GM18909 (cell line): ENCODE results near the gene FHL2.
A peak's percentile ranks its signal among the peaks of the same experiment; 100 is the strongest.

Source experiments
- ATAC-seq: cut with Tn5 transposase; IDR thresholded peaks from one replicate; pipeline ENCODE4 v1.9.1; 2021; ENCODE audit warnings: mild to moderate bottlenecking; ENCODE audit not compliant: unreplicated experiment, poor library complexity

FHL2 gene, protein sequence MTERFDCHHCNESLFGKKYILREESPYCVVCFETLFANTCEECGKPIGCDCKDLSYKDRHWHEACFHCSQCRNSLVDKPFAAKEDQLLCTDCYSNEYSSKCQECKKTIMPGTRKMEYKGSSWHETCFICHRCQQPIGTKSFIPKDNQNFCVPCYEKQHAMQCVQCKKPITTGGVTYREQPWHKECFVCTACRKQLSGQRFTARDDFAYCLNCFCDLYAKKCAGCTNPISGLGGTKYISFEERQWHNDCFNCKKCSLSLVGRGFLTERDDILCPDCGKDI

GRCh38 chr2:105398336-105399206, at the start of gene FHL2:
Gene FHL2 (minus strand): TSS chr2:105399051. CDS start chr2:105386516, 12,535 bp downstream.
- ATAC-seq: peak; percentile 100

DNA sequence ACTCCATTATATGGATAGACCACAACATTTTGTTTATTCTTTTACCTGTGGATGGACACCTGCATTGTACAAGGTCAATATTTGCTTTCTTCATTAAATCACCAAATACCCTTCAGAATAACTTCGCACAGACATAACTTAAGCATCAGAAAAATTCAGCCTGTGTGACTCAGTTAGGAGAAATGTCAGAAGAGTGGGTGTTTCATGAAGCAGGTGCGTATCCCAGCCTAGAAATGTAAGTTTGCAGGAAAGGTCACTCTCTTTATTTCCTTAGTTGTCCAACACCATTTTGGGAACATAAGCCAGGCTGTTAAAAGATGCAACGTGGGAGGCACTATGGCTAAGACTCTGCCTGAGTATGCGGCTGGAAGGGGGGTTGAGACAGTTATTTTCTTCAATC, 48.6 kb upstream of the FHL2 start:
- ATAC-seq: no peak

DNA sequence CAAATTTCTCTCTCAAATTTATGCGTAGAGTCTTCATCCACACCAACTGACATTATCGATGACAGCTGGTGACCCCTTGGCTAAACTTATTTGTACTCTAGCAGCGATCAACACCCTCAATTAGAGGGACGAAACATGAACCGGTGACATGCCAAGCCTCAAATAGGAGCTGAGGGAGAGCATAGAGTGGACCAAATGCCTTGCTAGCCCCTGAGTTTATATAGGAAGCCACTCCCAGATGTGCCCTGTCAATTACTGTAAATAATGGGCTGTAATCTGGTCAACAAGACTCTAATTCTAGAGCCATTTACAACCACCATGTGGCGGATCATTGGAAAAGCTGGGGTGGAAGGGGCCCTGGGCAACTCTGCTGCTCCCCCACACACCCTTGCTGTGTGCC, 47.6 kb upstream of the FHL2 start:
- no peak for ATAC-seq

GRCh38 chr2:105445976-105446375, 47.1 kb upstream of the FHL2 start:
- no peak for ATAC-seq

- ATAC-seq: no peak
Observed at GRCh38 chr2:105445498-105445897, 46.6 kb upstream of the FHL2 start.

GRCh38 chr2:105443617-105444598, 45.1 kb upstream of the FHL2 start:
- ATAC-seq: no peak

GRCh38 chr2:105442721-105443120, 43.9 kb upstream of the FHL2 start:
- no peak for ATAC-seq

DNA sequence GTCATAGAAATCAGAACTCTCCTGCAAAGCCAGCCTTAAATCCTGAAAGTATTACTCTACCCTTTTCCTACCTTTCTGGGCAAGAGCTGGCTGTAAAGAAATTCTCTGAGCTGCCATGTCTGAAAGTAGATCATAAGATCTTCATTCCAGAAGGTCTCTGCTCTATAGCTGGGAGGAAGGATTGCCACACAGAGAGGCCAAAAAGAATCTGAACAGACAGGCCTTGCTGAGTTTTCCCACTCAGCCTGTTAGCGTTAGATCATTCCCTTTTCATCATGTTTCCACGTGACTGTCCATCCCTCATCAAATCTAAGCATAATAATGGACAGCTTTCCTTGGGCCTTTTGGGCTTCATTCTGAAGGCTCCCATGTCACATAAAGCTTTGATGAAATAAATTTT, 43.2 kb upstream of the FHL2 start:
- no peak for ATAC-seq

GRCh38 chr2:105439141-105439540, 40.3 kb upstream of the FHL2 start:
- no peak for ATAC-seq

DNA sequence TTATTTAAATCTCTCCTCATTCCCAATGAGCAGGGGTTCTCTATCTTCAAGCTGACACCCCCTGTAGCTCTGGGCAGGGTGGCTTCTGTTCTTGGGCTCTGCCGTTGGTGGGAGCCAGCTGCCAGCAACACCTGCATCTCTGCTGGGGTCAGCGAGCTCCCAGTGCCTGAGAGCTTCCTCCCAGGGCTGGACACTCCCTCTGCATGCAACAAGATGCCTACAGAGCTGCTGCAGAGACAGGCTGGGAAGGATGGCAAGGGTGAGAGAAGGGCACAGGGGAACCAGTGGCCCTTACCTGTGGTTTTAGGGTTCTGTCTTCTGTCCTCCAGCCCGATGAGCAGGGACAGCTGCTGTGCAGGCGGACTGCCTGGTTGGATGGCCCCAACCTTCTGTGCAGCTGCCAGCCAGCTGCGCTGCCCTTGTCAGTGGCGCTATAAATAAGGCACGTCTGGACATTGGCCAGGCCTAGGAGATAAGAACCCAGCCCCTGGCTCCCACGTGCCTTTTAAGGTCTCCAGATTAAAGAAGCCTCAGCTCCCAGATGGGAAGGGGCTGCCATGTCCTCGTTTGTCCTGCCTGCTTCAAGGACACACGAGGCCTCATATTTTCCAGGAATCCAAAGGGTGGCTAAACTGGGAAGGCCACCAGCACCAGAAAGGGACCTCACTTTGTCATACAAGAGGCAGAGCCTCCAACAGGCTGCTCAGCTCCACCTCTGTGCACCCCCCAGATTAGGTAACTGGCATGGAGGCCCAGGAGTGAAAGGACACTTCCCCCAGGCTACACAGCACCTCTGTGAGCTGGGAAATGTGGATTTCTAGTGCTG, 39.5 kb upstream of the FHL2 start:
- no peak for ATAC-seq

DNA sequence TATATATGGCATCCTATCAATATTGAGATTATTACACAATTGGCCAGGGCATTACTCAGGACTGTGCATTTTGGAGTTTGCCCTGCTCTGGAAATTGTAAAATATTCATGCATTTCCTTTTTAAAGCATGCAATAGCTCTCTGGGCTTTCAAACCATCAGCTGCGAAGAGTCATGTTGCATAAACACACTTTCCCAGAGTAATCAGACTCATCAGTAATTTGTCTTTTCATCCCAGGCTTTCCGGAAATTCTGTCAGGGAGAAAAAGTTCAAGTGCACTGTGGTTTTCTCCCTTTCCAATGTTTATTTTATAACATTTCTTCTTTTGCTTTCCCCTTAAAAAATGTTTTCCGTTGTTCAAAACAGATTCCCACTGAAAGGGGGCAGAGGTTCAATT, 38.9 kb upstream of the FHL2 start:
- ATAC-seq: no peak

DNA sequence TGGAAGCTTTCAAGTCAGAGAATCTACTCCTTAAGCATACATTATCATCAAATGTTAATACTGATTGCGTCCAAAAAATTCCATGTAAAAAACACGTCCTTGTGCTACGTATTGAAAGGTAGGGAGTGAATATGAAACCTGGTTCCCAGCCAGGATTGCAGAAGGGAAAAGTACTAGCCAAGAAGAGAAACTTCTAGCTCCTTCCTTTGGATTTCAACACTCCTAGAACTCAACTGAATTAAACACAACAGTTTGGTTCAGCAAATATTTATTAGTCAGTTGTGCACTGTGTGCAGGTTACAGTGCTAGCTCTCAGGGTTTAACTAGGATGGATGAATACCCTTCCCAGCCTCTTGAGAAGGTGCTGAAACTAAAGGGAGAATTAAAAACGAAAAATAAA, 33.9 kb upstream of the FHL2 start:
- no peak for ATAC-seq

GRCh38 chr2:105432044-105432399, 33.2 kb upstream of the FHL2 start:
- no peak for ATAC-seq

DNA sequence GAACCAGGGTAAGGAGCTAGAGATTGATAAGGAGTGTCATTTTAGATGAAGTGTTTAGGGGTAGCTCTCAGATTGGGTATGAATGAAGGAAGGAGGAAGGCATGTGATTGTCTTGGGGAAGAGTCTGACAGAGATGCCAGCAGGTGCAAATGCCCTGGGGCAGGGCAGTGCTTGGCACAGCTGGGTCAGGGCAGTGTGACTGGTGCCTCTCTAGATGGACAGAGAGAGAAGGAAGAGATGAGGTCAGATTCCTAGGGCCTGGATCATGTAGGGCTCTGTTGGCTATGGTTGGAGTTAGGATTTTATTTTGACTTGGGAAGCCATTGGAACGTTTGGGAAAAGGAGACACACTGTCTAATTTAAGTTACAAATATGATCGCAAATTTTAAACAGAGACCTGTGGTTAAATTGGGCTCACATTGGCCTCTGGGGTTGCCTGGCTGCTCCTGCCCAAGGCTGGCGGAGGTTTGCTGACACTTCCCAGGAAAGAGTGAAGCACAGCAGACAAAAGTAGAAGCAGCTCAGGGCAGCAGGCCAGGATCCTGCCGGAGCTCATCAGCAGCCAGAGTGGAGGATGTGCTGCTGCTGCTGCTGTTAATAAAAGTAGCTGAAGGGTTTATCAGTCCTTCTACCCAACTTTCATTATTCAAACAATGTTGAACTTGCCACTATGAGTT, 32.7 kb upstream of the FHL2 start:
- ATAC-seq: no peak

GRCh38 chr2:105428387-105429018, 29.7 kb upstream of the FHL2 start:
- no peak for ATAC-seq

- ATAC-seq: no peak
Observed at GRCh38 chr2:105427485-105427884, 28.6 kb upstream of the FHL2 start.

DNA sequence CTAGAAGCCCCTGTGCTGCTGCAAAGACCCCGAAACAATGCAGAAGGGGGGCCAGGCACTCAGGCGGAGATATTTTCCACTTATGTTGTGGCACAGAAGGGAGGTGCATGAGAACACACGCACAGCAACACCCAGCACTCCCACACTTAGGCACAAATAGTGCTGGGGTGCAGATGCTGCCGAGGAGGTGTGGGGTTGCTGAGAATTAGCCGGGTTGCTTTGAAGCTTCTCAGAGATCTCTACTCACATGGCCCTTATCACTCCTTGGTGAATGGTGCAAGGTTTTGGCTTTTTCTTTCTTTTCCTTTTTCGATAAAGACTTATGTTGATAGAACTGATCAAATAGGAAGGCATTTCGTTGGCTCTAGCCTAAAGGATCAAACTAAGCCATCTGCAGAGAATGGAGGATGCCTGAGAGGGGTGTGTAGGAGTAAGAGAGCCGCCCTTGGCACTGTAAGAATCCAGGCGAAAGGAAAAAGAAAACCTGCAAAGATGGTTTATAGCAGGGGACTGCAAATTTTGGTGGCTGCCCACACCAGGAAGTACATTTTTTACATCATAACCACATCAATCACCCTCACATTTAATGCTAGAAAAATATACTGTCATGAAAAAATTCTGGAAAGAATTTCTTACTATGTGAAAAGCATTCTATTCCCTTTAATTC, 27.9 kb upstream of the FHL2 start:
- ATAC-seq: no peak

DNA sequence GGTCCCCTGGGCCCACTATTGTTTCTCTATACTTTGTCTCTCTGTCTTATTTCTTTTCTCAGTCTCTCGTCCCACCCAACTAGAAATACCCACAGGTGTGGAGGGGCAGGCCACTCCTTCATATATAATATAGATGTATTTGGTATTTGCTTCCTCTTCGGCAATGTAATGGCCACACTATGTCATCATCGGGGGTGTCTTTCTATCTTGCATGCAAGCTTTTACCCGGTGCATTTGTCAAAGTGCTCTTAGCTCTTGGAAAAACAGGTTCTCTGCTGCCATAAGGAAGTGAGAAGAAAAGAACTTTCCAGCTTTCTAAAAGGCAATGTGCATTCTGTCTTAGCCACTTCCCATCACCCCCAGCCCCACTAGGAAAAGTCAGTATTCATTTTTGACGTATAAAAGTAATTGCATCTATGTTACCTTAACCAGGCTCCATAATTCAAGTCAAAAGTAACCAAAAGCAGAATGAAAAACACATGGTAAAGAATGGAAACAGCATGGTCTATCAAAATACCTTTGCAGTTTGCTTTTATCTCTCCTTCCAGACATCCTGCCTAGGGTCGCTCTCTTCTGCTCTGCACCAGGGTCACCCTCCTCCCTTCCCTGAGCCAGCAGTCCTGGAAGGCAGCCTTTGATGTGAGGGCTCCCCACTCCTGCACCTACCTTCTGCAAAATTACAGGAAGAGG, 27.2 kb upstream of the FHL2 start:
- ATAC-seq: no peak
